Activated CD4-positive, alpha-beta T cell treated with anti-CD3 and anti-CD28 coated beads, Interleukin-2, amount 50 U/mL, for 1 hour (primary cell): ENCODE measurements around the gene CEPT1.
"Not testable (repeated sequence)": the region's sequence is repeated elsewhere in the genome, so short reads cannot be mapped to it uniquely, and the experiment has no call there.

Experiments
- DNase-seq: peaks from one replicate; pipeline ENCODE4 v3.0.0-alpha.2; 2020

CEPT1 gene

DNA sequence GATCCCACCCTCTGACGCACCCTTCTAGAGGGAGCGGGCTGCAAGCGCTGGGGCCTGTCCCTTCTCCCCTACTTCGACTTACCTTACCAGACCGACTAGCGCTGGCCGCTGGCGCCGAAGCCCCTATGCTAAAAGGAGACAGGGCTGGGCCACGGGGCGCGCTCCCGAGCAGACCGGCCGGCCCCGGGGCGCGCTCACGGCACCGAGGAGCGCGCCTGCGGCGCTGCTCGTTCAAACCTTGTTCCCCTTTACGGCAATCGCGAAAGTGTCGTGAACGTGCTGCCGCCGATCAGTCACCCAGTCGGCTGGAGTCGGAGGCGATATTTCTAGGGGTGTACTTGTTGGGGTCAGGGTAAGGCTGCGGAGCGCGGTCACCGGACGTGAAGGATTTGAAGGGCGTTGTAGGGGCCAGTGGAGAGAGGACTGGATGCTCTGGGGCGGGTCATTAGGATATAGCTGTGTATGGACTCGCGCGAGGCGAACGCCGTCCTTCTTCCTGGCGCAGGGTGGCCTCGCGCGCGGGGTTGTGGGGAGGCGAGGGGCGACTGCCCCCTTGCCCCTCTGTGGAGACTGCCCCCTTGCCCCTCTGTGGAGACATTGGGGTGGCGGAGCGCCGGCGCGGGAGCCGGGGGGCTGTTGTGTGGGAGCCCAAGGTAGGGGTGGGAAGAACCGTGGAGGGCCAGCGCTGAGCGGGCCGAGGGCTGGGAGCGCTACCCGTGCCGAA lies at the start of gene CEPT1, which contains the start of gene DRAM2:
Gene CEPT1 (plus strand): TSS at position 268 of the 724 bp plus-strand sequence. CDS start 7,492 bp downstream, outside the sequence.
Gene DRAM2 (minus strand): TSS at position 138 of the 724 bp plus-strand sequence. CDS start 8,539 bp downstream, outside the sequence.
- DNase-seq = peak; percentile 93

DNA sequence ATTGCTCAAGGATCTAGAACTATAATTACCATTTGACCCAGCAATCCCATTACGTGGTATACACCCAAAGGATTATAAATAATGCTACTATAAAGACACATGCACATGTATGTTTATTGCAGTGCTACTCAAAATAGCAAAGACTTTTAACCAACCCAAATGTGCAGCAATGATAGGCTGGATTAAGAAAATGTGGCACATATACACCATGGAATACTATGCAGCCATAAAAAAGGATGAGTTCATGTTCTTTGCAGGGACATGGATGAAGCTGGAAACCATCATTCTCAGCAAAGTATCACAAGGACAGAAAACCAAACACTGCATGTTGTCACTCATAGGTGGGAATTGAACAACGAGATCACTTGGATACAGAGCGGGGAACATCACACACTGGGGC lies 44.6 kb upstream of the CEPT1 start:
- DNase-seq = not testable (repeated sequence)

DNA sequence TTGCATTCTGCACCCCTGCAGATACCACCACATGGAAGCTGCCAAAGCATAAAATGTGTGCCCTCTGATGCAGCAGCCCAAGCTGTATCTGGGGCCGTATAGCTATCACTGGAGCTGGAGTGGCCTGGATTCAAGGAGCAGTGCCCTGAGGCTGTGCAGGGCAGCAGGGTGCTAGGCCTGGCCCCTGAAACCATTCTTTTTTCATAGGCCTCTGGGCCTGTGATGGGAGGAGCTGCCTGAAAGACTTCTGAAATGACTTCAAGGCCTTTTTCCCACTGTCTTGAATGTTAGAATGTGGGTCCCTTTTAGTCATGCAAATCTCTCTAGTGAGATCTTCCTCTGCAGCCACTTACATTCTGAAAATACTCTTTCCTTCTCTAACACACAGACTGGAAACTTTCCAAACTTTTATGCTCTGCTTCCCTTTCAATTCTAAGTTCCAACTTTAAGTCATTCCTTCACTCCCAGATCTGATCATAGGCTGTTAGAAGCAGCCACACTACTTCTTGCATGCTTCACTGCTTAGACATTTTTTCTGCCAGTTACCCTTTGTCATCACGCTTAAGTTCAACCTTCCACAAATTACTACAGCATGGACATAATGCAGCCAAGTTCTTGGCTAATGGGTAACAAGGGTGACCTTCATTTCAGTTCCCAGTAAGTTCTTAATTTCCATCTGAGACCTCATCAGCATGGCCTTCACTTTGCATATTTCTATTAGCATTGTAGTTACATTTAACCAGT lies 42.5 kb upstream of the CEPT1 start:
- DNase-seq = no peak

DNA sequence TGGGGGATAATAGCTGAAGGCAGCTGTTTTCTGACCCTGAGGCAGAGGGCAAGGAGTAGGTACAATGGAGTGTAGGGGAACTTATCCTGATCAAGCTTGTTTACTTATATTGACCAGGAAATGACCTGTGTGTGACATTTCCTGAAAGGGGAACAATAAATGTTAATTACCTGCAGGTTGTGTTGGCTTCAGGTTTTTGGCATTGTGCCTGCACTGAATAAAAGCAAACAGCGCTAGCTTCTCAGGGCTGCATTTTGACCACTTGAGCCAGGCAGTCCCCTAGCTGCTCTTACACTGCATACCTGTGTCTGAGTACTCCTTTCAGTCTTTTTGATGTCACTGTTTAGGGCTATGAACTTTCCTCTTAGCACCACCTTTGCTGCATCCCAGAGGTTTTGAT lies 40.7 kb upstream of the CEPT1 start:
- no peak for DNase-seq

DNA sequence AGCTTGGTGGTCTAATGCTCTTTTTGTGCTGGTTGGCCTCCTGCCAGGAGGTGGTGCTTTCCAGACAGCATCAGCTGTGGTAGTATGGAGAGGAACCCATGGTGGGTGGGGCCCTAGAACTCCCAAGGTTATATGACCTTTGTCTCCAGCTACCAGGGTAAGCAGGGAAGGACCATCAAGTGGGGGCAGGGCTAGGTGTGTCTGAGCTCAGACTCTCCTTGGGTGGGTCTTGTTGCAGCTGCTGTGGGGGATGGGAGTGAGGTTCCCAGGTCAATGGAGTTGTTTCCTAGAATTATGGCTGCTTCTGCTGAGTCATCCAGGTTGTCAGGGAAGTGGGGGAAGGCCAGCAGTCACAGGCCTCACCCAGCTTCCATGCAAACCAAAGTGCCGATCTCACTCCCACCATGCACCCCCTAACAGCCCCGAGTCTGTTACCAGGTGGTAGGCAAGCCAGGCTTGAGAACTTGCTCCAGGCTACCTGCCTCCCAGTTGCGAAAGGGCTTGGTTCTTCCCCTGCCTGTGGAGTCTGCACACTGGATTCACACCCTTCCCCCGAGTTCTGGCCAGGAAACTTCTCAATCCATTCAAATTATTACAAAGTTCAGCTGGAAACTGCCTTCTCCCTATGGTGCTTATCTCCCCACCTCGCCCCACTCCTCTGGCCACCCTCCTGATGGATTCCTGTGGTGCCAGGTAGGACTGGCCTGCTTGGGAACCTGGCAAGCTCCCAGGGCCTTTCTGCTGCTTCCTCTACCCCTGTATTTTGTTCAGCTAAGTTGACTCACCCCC lies 38.0 kb upstream of the CEPT1 start:
- DNase-seq = no peak

DNA sequence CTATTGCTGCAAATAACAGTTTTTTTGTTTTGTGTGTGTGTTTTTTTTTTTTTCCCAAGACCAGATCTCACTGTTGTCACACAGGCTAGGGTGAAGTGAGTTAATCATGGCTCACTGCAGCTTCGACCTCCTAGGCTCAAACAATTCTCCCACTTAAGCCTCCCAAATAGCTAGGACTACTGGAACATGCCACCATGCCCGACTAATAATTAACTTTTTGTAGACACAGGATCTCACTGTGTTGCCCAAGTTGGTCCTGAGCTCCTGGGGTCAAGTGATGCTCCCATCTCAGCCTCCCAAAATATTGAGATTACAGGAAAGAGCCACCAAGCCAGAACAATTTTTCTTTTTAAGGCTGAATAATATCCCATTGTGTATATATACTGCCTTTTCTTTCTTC lies 35.0 kb upstream of the CEPT1 start:
- DNase-seq = no peak

DNA sequence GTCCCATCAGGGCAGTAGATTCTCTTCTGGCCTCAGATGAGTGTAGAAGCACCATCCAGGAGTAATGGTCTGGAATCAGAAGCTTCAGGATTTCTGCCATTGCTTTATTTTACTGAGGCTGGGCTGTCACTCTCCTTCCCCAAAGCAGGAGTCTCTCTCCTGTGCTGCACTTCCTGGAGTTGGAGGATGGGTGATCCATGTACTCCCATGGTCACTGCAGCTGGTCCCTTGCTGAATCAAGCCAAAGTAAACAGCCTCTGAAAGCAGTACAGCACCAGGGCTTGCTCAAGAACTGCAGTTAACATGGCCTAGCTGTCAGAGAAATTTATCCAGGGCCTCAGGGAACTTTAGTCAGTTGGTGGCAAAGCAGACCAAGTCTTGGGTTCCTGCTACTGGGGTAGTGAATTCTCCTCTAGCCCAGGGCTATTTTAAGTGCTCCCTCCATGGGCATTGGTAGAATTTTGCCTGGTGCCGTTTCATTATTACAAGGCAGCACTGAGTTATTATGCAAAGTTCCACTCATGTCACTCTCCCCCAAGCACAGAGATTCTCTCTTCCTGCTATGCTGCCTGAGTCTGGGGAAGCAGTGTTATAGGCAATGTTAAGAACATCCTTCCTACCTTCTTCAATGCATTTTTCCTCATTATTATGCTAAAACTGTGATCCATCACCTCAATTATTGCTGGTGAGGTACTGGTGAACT lies 29.7 kb upstream of the CEPT1 start:
- DNase-seq = no peak

DNA sequence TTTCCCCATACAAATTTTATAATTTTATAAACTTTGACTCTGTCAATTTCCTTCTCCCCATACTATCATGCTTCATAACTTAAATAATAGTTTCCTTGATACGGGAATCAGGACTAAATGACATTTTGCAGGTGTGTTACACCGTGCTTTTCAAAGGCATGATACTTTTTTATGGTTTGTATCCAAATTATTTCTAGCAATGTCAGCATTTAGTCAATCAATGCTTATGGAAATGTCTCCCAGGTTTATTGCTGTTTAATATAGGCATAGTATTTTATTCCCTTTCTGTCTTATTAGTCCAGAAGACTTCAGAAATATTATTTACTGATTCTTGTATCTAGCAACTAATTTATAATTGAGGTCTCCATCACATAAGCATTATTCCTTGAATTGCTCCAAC lies 23.5 kb upstream of the CEPT1 start:
- DNase-seq = no peak

DNA sequence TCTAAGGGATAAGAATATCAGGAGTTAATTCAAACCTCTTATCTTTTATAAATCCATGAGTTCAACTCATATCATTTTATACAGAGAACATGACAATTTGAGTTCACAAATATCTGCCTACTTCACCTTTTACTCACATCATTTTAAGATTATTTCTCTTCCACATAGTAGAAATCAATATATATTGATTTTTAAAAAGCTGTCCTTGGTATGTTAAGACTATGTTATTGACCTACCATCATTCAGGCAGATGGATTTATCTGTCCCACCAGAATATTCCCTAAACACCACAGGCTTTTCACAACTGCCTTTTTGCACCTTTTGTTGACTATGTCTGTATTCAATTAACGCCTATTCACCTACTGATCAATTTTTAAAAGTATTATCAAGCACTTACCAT lies 13.7 kb upstream of the CEPT1 start:
- no peak for DNase-seq

DNA sequence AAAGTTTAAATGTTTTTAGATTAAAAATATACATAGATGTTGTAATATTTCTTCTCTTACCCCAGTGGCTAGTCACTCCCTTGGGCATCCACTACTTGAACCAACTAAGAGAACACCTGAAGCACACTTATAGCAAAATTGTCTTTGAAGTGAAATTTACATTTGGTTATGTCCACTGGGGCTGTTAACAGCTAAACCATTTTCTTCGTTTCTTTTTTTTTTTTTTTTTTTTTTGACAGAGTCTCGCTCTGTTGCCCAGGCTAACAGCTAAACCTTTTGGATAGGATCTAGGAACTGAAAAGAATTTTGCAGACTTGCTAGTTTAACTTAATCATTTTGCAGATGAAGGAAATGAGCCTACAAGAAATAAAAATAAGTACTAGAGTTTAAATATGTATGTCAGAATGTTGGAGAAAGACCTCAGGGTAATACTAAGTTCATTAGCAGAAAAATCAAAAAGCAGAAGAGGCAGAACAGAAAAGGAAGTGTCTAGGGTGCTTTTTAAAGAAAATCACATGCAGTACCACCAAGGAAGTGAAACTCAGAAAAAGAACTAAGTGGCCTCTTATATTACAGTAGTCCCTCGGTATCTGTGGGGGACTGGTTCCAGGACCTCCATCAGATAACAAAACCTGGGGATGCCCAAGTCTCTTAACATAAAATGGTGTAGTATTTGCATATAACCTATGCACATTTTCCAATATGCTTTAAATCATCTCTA lies 11.9 kb upstream of the CEPT1 start:
- no peak for DNase-seq

DNA sequence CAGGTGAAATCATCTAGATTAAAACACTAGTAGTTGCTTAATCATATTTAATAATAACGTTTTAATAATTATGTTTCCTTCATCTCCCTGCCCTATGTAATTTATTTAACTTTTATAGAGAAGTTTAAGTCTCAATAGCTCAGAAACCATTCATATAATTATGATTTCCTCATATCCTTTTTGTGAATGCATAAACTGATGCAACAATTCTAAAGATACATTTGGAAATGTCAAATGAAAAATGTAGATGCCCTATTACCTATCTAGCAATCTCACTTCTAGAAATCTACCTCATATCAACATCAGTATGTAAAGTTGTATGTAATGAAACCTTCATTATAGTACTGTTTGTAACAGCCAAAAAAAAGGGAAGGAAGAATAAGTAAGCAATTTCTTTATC lies 10.6 kb upstream of the CEPT1 start:
- DNase-seq = no peak

DNA sequence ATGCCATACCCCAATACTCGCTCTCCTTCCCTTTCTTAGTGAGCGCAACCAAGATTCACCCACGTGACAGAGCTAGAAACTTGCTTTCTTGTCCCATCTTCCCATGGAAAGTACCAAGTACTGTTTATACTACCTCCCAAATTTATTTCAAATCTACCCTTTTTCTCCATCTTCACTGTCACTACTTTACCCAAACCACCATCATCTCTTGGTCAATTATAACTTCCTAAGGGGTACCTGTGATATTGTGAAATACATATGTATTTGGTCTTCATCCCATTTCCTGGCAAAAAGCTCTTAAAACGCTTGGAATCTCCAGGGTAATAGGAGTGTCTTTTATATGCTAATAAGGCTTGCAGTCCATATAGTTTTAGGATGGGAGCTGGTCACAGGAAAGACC lies 8.3 kb upstream of the CEPT1 start:
- no peak for DNase-seq

DNA sequence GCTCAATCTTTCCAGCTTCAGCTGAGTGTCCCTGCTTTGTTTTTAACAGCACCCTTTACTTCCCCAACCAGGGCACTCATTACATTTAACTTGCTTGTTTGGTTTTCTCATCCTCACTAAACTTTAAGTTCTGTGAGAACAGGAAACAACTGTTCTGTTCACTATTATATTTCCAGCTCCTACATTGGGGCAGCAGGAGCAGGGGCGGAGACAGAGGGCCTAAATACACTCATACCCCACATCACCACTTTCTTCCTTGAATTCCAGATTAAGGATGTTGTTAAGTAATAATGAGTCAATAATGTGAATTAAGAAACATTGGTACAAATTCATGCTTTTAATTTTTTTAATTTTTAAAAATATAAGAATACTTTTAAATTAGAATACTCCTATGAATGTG lies 6.2 kb upstream of the CEPT1 start:
- DNase-seq = no peak

DNA sequence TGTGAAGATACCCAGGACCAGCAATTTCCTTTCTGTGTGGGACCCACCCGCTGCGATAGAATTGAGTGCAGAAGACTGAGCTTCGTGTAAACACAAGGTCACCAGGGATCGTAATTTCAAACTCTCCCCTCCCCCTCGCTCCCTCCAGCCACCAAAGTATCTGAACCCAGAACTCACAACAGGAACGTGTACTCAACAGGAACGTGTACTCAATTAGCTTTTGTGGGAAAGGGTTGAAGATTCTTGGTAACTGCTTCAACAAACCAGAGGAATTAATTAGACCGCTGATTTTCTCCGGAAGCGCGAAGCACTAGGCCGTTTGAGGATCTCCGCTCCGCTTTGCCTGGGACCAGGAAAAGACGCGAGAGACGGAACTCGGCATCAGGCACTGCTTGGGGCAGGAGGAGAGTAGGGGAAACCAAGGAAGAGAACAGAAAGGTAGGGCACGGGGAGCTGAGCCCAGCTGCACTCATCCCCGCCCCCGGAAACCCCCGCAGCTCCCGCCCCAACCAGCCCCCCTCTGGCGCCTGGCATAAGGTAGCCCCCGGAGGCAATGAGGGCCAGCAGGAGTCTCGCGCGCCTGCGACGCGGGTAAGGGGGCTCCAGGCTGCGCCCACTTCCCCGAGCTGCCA lies 583 bp upstream of the CEPT1 start:
- DNase-seq = peak; percentile 19

DNA sequence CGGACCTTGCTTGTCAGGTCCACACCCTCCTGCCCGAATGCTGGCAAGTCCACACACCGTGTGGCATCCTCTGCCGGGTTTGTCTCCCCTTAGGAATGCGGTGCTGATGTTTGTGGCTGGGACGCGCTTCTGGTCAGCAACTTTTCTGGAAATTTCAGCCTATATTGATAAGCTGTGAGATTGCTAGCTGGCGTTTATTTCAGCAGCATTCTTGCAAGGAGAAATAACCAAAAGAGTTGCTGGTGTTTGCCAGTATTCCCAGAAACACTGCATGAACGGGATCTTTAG lies 601 bp downstream of the CEPT1 start:
- no peak for DNase-seq

DNA sequence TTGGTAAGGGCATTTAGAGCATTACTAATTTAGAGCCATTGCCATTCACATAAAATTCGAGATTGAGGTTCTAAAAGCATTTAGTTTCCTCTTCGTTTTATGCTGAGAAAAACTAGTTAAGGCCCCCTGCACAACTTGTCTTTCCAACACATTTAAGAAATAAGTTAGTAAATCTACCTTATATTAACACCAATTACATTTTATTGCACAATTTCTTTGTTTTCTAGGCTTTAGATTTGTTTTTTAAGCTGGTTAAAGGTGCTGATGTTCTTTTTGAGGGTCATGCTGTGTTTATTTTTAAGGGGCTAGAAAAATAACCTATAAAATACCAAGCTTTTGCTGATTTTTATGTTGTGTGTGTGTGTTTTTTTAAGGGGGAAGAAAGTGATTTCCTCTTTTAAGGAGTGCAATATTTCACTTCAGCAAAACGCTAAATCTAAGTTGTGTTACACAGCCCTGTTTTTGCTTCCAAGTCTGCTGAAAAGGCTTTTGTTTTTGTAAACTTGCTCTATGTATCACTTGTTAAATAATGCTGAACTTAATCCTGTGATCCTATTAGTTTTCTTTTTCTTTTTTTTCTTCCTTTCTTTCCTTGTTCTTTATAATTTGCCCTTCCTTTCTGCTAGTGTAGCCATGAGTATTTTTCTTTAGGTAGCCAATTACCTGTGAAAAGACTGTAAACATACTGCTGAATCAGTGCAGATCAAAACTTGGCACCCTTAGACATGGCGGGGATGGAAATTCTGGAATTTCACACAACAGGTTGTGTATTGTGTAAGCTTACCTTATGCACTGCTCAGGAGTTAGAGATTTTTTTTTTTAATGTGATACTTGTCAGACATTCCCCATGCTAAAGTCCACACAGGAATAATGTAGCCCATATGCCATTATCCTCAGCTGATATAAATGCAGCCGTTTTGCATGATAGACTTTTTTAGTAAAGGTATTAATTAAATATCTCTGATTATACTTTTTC lies 1.5 kb downstream of the CEPT1 start:
- DNase-seq = no peak

DNA sequence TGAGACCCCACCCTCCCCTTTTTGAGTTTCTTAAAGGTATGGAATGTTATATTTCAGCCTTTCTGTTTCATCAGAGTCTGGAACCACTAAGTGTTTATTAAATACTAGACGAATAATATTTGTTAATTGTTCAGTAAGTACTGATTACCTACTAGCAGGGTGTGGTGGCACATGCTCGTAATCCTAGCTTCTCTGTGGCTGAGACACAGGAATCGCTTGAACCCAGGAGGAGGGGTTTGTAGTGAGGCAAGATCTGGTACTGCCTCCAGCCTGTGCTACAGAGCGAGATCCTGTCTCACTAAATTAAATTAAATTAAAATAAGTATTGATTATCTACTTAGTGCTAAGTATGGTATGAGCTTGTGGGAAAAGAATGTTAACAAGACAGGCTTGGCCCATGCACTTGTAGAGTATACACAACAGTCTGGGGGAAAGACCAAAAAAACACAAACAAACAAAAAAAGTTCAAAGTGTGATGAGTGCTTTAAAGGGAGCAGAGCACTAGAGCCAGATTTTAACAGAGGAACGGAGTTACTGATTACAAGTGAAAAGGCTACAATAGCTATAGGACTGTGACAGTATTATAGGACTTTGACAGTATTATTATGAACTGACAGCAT lies 2.4 kb downstream of the CEPT1 start:
- DNase-seq = no peak

DNA sequence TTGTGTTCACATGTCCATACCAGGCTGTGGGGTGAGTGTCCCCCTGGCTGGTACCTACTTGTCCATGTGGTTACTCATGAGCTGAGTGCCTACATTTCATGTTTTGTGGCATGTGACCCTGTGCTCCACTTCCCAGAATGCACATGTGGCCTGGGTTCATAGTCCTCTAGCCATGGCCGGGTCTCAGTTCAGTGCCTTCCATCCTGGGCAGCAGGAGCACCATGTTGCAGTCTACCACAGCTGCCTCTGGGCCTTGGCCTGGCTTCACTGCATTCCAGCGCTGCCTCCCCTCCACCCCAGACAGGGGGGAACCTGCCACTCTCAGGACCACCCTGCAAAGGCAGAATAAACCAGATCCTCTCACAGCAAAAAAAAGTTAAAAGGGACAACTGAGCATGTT lies 5.5 kb downstream of the CEPT1 start:
- DNase-seq = no peak

DNA sequence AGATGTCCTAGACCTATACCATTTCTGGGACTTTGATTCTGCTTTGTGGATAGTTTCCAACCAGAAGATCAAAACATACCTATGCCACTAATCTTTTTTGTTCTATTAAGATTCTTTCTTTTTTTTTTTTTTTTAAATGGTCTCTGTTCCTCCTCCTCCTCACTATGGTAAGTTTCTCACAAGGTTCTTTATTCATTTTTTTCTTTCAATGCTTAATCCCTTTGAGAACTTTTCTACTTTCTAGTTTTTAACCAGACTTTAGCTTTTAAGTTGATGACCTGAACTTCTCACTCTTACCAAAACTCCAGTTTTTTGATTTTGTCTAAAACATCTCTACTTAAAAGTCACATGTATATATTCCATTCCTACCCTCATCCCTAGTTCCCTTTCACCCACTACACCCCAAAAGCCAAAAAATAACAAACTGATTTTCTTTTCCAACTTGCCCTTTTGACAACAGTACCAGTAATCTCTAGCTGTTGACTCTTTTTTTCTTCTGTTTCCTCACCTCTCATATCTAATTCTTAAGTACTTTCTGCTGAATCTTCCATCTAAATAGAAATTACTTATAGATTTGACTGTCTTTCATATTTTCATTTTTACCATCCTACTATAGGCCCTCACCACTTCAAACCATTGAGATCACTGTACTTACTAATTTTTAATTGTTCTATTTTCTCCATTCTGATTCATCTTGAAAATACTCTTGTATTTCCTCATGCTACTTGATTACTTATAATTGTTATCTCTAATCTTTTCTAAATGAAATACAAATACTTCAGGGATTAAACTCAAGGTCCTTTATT lies 6.1 kb downstream of the CEPT1 start:
- no peak for DNase-seq
